PC-9 (cell line): Measurements from ENCODE around the gene UPK1B.

Experiments used
- EZH2 ChIP-seq: fragments of 200-600 bp; sonication (generic); IDR thresholded peaks from 2 replicates; pipeline ENCODE4 v1.8.0; 2017; ENCODE audit warnings: antibody characterized with exemption, low read depth
- TF ChIP-seq, protein P1 (sequence below): fragments of 200-600 bp; sonication (generic); conservative IDR thresholded peaks from 2 replicates; pipeline ENCODE4 v1.6.1; 2017; ENCODE audit warnings: mixed run types, antibody characterized with exemption, mild to moderate bottlenecking, moderate library complexity

DNA sequence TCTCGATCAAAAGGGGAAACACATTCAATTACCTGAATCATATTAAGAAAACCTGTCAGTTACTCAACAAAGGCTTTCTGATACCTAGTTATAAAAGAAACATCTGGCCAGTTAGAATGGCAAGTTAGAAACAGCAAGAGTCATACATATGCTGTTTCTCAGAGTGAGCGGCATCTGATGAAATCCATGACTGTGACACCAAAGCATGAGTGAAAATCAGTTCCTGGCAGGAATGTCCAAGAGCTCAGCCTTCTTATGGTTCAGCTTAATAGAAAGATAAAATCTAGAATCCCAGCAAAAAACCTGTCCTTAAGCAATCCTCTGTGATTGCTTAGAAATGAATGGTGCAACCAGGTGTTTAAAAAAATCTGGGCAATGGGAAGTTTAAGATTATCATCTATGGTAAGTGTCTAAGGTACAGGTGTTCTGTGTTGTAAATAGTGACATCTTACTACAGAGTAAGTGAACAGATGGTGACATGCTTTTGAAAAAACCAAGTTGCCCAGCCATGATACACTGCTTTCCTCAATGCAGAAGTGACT is 48.5 kb downstream of the UPK1B start:
- TF ChIP-seq, protein P1, sequence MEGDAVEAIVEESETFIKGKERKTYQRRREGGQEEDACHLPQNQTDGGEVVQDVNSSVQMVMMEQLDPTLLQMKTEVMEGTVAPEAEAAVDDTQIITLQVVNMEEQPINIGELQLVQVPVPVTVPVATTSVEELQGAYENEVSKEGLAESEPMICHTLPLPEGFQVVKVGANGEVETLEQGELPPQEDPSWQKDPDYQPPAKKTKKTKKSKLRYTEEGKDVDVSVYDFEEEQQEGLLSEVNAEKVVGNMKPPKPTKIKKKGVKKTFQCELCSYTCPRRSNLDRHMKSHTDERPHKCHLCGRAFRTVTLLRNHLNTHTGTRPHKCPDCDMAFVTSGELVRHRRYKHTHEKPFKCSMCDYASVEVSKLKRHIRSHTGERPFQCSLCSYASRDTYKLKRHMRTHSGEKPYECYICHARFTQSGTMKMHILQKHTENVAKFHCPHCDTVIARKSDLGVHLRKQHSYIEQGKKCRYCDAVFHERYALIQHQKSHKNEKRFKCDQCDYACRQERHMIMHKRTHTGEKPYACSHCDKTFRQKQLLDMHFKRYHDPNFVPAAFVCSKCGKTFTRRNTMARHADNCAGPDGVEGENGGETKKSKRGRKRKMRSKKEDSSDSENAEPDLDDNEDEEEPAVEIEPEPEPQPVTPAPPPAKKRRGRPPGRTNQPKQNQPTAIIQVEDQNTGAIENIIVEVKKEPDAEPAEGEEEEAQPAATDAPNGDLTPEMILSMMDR: no peak
- TF ChIP-seq EZH2: no peak
